Measurements from ENCODE around the gene OSGIN1. TPM values are rescaled to one million over a fixed set of nuclear protein-coding genes. Genes with fewer than 3 reads are reported as not detected.

The OSGIN1 gene
- polyA plus RNA-seq, 2 donors: 6.0 to 8.3 TPM

DNA sequence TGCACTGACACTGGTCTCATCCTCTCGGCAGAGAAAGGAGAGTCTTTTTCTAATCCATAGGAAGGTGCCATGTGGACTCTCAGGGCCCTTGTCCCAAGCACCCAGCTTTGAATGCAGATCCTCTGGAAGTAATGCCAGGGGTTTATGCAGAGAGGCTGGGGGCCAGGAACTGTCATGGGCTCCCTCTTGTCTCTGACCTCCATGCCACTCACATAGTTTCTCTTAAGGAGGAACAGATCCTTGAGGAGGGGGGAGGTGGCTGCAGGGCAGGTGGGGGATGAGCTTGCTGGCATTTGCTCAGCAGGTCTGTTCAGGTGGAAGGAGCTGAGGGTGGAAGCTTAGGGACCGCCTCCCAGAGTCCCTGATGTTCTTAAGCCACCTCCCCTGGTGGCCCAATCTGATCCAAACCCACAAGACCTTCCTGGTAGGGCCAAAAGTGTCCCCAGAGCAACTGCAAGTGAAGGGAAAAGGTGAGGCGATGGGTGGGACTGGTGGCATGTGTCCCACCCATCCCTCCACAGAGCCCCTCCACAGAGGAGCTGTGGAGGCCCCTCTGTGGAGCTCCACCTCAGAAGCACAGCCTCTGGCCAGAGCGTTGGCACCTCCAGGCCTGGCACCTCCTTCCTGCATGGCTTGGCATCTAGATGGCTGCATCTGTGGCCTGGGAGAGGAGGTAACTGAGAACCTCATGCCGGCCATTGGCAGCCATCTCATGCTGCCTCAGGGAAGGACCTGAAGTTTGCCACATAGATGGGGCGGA, 24.2 kb downstream of the OSGIN1 start:
- Histone ChIP-seq H3K27me3 (ENCODE audit: control insufficient read depth in 1 of 2, insufficient read depth in 2 of 2, low read length in 2 of 2) (no peaks in the 10 kb centered on the region), H3K27ac (ENCODE audit: low read depth in 2 of 2, low read length in 1 of 2) (no peak overlapping the region), H3K36me3 (ENCODE audit: control insufficient read depth in 2 of 2, insufficient read depth in 2 of 2, low read length in 1 of 2) (no peaks in the 10 kb centered on the region), H3K9me3 (ENCODE audit: control insufficient read depth in 2 of 2, insufficient read depth in 1 of 2, low read depth in 1 of 2, low read length in 1 of 2) (peaks cover 0 to 7% of the 10 kb centered on the region in 2 donors), H3K4me1 (ENCODE audit: control insufficient read depth in 2 of 2, insufficient read depth in 2 of 2, low read length in 1 of 2) (no peaks in the 10 kb centered on the region), H3K4me3 (ENCODE audit: low read depth in 1 of 2, low read length in 2 of 2) (no peak overlapping the region)
- 82 to 90% methylated on average over 6 of the region's 6 CpGs for WGBS, 2 donors

DNA sequence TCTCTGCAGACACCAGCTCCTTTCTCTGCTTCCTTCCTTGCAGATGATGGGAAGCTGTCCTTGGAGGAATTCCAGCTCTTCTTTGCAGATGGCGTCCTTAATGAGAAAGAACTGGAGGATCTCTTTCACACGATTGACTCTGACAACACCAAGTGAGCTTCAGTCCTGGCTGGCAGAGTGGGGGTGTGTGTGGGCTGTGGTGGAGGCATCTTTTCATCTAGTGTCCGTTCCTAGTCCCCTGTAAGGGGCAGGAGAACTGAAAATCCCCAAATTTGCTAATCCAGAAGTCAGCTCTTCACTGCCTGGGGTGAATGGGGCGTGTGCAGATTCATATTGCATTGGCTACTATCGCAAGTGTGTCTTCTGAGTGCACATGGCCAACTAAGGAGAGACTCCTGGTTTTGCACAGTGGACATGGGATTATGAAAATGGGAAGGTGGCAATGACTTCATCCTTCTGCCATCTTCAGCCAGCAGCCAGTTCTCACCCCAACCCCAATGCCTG, 25.4 kb downstream of the OSGIN1 start:
- H3K4me3 ChIP-seq (ENCODE audit: low read depth in 1 of 2, low read length in 2 of 2): no peak overlapping the region
- 84 to 89% methylated on average over 5 of the region's 5 CpGs for WGBS, 2 donors
- H3K36me3 ChIP-seq (ENCODE audit: control insufficient read depth in 2 of 2, insufficient read depth in 2 of 2, low read length in 1 of 2): no peaks in the 10 kb centered on the region
- no peak overlapping the region for H3K27ac ChIP-seq (ENCODE audit: low read depth in 2 of 2, low read length in 1 of 2)
- H3K9me3 ChIP-seq (ENCODE audit: control insufficient read depth in 2 of 2, insufficient read depth in 1 of 2, low read depth in 1 of 2, low read length in 1 of 2): peaks cover 0 to 7% of the 10 kb centered on the region in 2 donors
- no peaks in the 10 kb centered on the region for H3K27me3 ChIP-seq (ENCODE audit: control insufficient read depth in 1 of 2, insufficient read depth in 2 of 2, low read length in 2 of 2)
- H3K4me1 ChIP-seq (ENCODE audit: control insufficient read depth in 2 of 2, insufficient read depth in 2 of 2, low read length in 1 of 2): no peaks in the 10 kb centered on the region

DNA sequence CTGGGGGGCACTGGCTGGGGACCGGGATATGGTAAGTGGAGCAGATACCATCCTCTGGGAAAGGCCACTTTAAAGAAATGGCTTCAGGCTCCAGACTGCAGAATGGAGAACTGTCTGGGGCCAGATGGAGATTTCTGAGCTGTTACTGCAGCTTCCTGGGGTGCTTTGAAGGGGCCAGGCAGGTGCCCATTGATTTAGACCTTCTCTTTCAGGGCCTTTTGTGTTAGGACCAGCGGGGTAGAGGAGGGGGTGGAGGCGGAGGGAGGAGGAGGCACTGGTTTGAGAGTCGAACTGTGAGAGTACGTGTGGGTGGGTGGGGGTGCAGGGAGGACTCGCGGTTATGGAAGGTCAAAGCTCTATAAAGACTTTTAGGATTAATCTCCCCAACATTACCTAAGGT, 26.4 kb downstream of the OSGIN1 start:
- Histone ChIP-seq H3K9me3 (ENCODE audit: control insufficient read depth in 2 of 2, insufficient read depth in 1 of 2, low read depth in 1 of 2, low read length in 1 of 2) (peaks cover 0 to 7% of the 10 kb centered on the region in 2 donors), H3K27me3 (ENCODE audit: control insufficient read depth in 1 of 2, insufficient read depth in 2 of 2, low read length in 2 of 2) (no peaks in the 10 kb centered on the region), H3K36me3 (ENCODE audit: control insufficient read depth in 2 of 2, insufficient read depth in 2 of 2, low read length in 1 of 2) (no peaks in the 10 kb centered on the region), H3K4me3 (ENCODE audit: low read depth in 1 of 2, low read length in 2 of 2) (no peak overlapping the region), H3K4me1 (ENCODE audit: control insufficient read depth in 2 of 2, insufficient read depth in 2 of 2, low read length in 1 of 2) (no peaks in the 10 kb centered on the region), H3K27ac (ENCODE audit: low read depth in 2 of 2, low read length in 1 of 2) (no peak overlapping the region)
- WGBS, 2 donors: 88 to 89% methylated on average over 7 of the region's 7 CpGs

GRCh38 chr16:83980794-83981193, 27.8 kb downstream of the OSGIN1 start:
- Histone ChIP-seq H3K4me1 (ENCODE audit: control insufficient read depth in 2 of 2, insufficient read depth in 2 of 2, low read length in 1 of 2) (no peaks in the 10 kb centered on the region), H3K4me3 (ENCODE audit: low read depth in 1 of 2, low read length in 2 of 2) (no peak overlapping the region), H3K27me3 (ENCODE audit: control insufficient read depth in 1 of 2, insufficient read depth in 2 of 2, low read length in 2 of 2) (no peaks in the 10 kb centered on the region), H3K27ac (ENCODE audit: low read depth in 2 of 2, low read length in 1 of 2) (no peak overlapping the region), H3K36me3 (ENCODE audit: control insufficient read depth in 2 of 2, insufficient read depth in 2 of 2, low read length in 1 of 2) (no peaks in the 10 kb centered on the region), H3K9me3 (ENCODE audit: control insufficient read depth in 2 of 2, insufficient read depth in 1 of 2, low read depth in 1 of 2, low read length in 1 of 2) (peaks cover 0 to 7% of the 10 kb centered on the region in 2 donors)
- WGBS, 2 donors: 92 to 94% methylated on average over 2 of the region's 2 CpGs

GRCh38 chr16:83981799-83982198, 28.8 kb downstream of the OSGIN1 start:
- 96 to 97% methylated on average over 8 of the region's 8 CpGs for WGBS, 2 donors
- no peaks in the 10 kb centered on the region for H3K4me1 ChIP-seq (ENCODE audit: control insufficient read depth in 2 of 2, insufficient read depth in 2 of 2, low read length in 1 of 2)
- no peaks in the 10 kb centered on the region for H3K27me3 ChIP-seq (ENCODE audit: control insufficient read depth in 1 of 2, insufficient read depth in 2 of 2, low read length in 2 of 2)
- no peak overlapping the region for H3K4me3 ChIP-seq (ENCODE audit: low read depth in 1 of 2, low read length in 2 of 2)
- no peaks in the 10 kb centered on the region for H3K36me3 ChIP-seq (ENCODE audit: control insufficient read depth in 2 of 2, insufficient read depth in 2 of 2, low read length in 1 of 2)
- H3K9me3 ChIP-seq (ENCODE audit: control insufficient read depth in 2 of 2, insufficient read depth in 1 of 2, low read depth in 1 of 2, low read length in 1 of 2): peaks cover 0 to 7% of the 10 kb centered on the region in 2 donors
- no peak overlapping the region for H3K27ac ChIP-seq (ENCODE audit: low read depth in 2 of 2, low read length in 1 of 2)

DNA sequence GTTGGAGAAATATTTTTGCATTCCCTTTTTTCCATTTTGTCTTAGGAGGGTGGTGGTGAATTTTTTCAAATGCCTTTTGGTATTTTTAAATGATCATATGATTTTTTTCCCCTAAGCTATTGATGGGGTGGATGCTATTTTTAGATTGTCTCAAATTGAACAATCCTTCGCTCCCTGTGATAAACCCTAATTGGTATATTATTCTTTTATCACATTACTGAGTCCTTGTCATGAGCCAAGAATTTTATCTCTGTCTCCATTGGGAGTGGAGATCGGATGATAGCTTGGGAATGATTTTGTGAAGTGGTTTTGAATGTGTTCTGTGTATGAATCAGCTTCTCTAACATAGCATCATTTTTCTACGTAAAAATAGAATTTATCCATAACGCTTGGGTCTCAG, 30.5 kb downstream of the OSGIN1 start:
- Histone ChIP-seq H3K4me3 (ENCODE audit: low read depth in 1 of 2, low read length in 2 of 2) (no peak overlapping the region), H3K27ac (ENCODE audit: low read depth in 2 of 2, low read length in 1 of 2) (no peak overlapping the region), H3K4me1 (ENCODE audit: control insufficient read depth in 2 of 2, insufficient read depth in 2 of 2, low read length in 1 of 2) (no peaks in the 10 kb centered on the region), H3K27me3 (ENCODE audit: control insufficient read depth in 1 of 2, insufficient read depth in 2 of 2, low read length in 2 of 2) (no peaks in the 10 kb centered on the region), H3K36me3 (ENCODE audit: control insufficient read depth in 2 of 2, insufficient read depth in 2 of 2, low read length in 1 of 2) (no peaks in the 10 kb centered on the region), H3K9me3 (ENCODE audit: control insufficient read depth in 2 of 2, insufficient read depth in 1 of 2, low read depth in 1 of 2, low read length in 1 of 2) (peaks cover 0 to 2% of the 10 kb centered on the region in 2 donors)
- 77 to 84% methylated on average over 4 of the region's 4 CpGs for WGBS, 2 donors

DNA sequence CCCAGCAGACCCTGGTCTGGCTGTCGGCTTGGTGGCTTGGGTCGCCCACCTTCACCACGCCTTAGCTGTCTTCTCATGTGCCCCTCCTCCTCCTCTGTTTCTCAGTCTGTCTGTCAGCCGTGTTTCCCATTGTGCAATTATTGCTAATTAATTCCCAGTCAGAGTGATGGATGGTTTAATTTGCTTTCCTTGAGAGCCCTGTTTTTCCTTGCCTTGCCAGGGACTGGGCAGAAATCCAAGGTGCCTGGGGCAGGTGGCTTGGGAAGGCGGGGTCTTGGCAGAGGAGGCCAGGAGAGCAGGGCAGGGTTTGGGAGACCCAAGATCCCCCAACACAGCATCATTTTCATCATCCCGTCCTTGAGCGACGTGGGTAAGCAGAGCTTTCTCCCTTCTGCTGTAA, 36.3 kb downstream of the OSGIN1 start:
- no peaks in the 10 kb centered on the region for H3K9me3 ChIP-seq (ENCODE audit: control insufficient read depth in 2 of 2, insufficient read depth in 1 of 2, low read depth in 1 of 2, low read length in 1 of 2)
- H3K36me3 ChIP-seq (ENCODE audit: control insufficient read depth in 2 of 2, insufficient read depth in 2 of 2, low read length in 1 of 2): no peaks in the 10 kb centered on the region
- WGBS, 2 donors: 39 to 41% methylated on average over 8 of the region's 8 CpGs
- no peaks in the 10 kb centered on the region for H3K27me3 ChIP-seq (ENCODE audit: control insufficient read depth in 1 of 2, insufficient read depth in 2 of 2, low read length in 2 of 2)
- no peak overlapping the region for H3K27ac ChIP-seq (ENCODE audit: low read depth in 2 of 2, low read length in 1 of 2)
- H3K4me3 ChIP-seq (ENCODE audit: low read depth in 1 of 2, low read length in 2 of 2): no peak overlapping the region
- H3K4me1 ChIP-seq (ENCODE audit: control insufficient read depth in 2 of 2, insufficient read depth in 2 of 2, low read length in 1 of 2): no peaks in the 10 kb centered on the region

DNA sequence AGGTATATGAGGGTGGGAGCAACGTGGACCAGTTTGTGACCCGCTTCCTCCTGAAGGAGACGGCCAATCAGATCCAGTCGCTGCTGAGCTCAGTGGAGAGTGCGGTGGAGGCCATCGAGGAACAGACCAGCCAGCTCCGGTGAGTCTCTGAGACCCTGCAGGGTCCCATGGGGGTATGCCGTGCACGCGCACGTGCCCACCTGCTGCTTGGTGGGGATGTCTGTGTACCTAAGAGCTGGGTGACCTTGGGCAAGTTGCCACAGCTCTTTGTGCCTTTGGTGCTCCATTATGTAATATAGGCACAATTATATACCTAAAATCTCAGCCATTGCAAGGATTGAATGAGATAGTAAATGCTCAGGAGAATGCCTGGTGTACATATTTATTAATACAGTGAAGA, 37.5 kb downstream of the OSGIN1 start:
- Histone ChIP-seq H3K4me1 (ENCODE audit: control insufficient read depth in 2 of 2, insufficient read depth in 2 of 2, low read length in 1 of 2) (no peaks in the 10 kb centered on the region), H3K27ac (ENCODE audit: low read depth in 2 of 2, low read length in 1 of 2) (no peak overlapping the region), H3K9me3 (ENCODE audit: control insufficient read depth in 2 of 2, insufficient read depth in 1 of 2, low read depth in 1 of 2, low read length in 1 of 2) (no peaks in the 10 kb centered on the region), H3K4me3 (ENCODE audit: low read depth in 1 of 2, low read length in 2 of 2) (no peak overlapping the region), H3K27me3 (ENCODE audit: control insufficient read depth in 1 of 2, insufficient read depth in 2 of 2, low read length in 2 of 2) (no peaks in the 10 kb centered on the region), H3K36me3 (ENCODE audit: control insufficient read depth in 2 of 2, insufficient read depth in 2 of 2, low read length in 1 of 2) (no peaks in the 10 kb centered on the region)
- WGBS, 2 donors: 86 to 92% methylated on average over 11 of the region's 11 CpGs

DNA sequence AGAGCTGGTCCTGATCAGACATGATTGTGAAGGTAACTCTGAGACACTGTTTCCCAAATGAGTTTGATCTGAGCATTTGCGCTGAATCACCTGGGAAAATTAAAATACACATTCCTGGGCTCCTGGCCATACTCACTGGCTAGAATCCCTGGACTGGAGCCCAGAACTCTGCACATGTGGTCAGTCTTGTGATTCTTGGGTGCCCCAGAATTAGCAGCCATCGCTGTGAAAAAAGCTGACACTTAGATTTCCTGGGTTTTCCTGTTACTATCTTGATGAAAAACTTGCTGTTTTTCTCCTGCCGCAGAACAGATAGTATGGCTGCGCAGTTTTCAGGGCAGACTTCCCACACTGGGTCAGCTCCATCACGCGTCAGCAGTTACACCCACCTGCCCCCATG, 39.6 kb downstream of the OSGIN1 start:
- H3K27ac ChIP-seq (ENCODE audit: low read depth in 2 of 2, low read length in 1 of 2): no peak overlapping the region
- no peaks in the 10 kb centered on the region for H3K4me1 ChIP-seq (ENCODE audit: control insufficient read depth in 2 of 2, insufficient read depth in 2 of 2, low read length in 1 of 2)
- WGBS, 2 donors: 68 to 72% methylated on average over 6 of the region's 6 CpGs
- H3K27me3 ChIP-seq (ENCODE audit: control insufficient read depth in 1 of 2, insufficient read depth in 2 of 2, low read length in 2 of 2): no peaks in the 10 kb centered on the region
- no peaks in the 10 kb centered on the region for H3K36me3 ChIP-seq (ENCODE audit: control insufficient read depth in 2 of 2, insufficient read depth in 2 of 2, low read length in 1 of 2)
- peaks cover 0 to 2% of the 10 kb centered on the region in 2 donors for H3K9me3 ChIP-seq (ENCODE audit: control insufficient read depth in 2 of 2, insufficient read depth in 1 of 2, low read depth in 1 of 2, low read length in 1 of 2)
- H3K4me3 ChIP-seq (ENCODE audit: low read depth in 1 of 2, low read length in 2 of 2): no peak overlapping the region

GRCh38 chr16:83994087-83994486, 41.0 kb downstream of the OSGIN1 start:
- Histone ChIP-seq H3K4me1 (ENCODE audit: control insufficient read depth in 2 of 2, insufficient read depth in 2 of 2, low read length in 1 of 2) (no peaks in the 10 kb centered on the region), H3K9me3 (ENCODE audit: control insufficient read depth in 2 of 2, insufficient read depth in 1 of 2, low read depth in 1 of 2, low read length in 1 of 2) (peaks cover 0 to 2% of the 10 kb centered on the region in 2 donors), H3K27ac (ENCODE audit: low read depth in 2 of 2, low read length in 1 of 2) (no peak overlapping the region), H3K36me3 (ENCODE audit: control insufficient read depth in 2 of 2, insufficient read depth in 2 of 2, low read length in 1 of 2) (no peaks in the 10 kb centered on the region), H3K27me3 (ENCODE audit: control insufficient read depth in 1 of 2, insufficient read depth in 2 of 2, low read length in 2 of 2) (no peaks in the 10 kb centered on the region), H3K4me3 (ENCODE audit: low read depth in 1 of 2, low read length in 2 of 2) (no peak overlapping the region)
- 72 to 78% methylated on average over 8 of the region's 8 CpGs for WGBS, 2 donors
